Measurements from ENCODE around the gene NUPR1. TPM values are rescaled to one million over a fixed set of nuclear protein-coding genes. Genes with fewer than 3 reads are reported as not detected.

Gene NUPR1
- total and polyA plus RNA-seq, 2 of the 13 experiments (the other 11 are each of a cell fraction or from before 2014, with no cell fraction given), result 18.0 to 25.6 TPM

- no peak for TF ChIP-seq GRHL1 (CRISPR knock-in tag; conservative IDR thresholded peaks at IDR 0.05)
- TF ChIP-seq SALL1 (CRISPR knock-in tag; IDR thresholded peaks at IDR 0.05), result peak; percentile 73
- no peak for TF ChIP-seq SNAPC5 (CRISPR knock-in tag; IDR thresholded peaks at IDR 0.05; ENCODE audit: borderline replicate concordance)
- TF ChIP-seq EHMT2 (IDR thresholded peaks at IDR 0.05; ENCODE audit: borderline replicate concordance, low read depth, low read length), result no peak
- no peak for TF ChIP-seq KDM4B (CRISPR knock-in tag; IDR thresholded peaks at IDR 0.05)
- no peak for TF ChIP-seq RBM39 (IDR thresholded peaks at IDR 0.05; ENCODE audit: low read depth, low read length, poor library complexity, severe bottlenecking)
- TF ChIP-seq NFKB2 (CRISPR knock-in tag; IDR thresholded peaks at IDR 0.05; ENCODE audit: borderline replicate concordance), result peak; percentile 59; the same call in 1 of the 2 replicates
- no peak for TF ChIP-seq ZNF451 (CRISPR knock-in tag; IDR thresholded peaks at IDR 0.05)
- TF ChIP-seq TBX3 (IDR thresholded peaks at IDR 0.05; ENCODE audit: borderline replicate concordance), result no peak
- TF ChIP-seq NFYB (CRISPR knock-in tag; IDR thresholded peaks at IDR 0.05), result no peak
- TF ChIP-seq ZMYM4 (CRISPR knock-in tag; IDR thresholded peaks at IDR 0.05), result peak; percentile 55
- no peak for TF ChIP-seq ZUFSP (CRISPR knock-in tag; IDR thresholded peaks at IDR 0.05; ENCODE audit: borderline replicate concordance)
- TF ChIP-seq SIN3B (IDR thresholded peaks at IDR 0.05; ENCODE audit: low read length), result no peak
- TF ChIP-seq ZFP36 (IDR thresholded peaks at IDR 0.05; ENCODE audit: borderline replicate concordance, low read depth, low read length, partially characterized antibody), result no peak
- no peak for TF ChIP-seq ZNF570 (CRISPR knock-in tag; IDR thresholded peaks at IDR 0.05; ENCODE audit: borderline replicate concordance)
- TF ChIP-seq ZNF382 (CRISPR knock-in tag; IDR thresholded peaks at IDR 0.05; ENCODE audit: borderline replicate concordance), result no peak
- 0 out of 2 replicates have a peak, but pooled peaks have one; percentile 72 for TF ChIP-seq ZNF503 (CRISPR knock-in tag; IDR thresholded peaks at IDR 0.05)
- TF ChIP-seq ZNF740 (CRISPR knock-in tag; IDR thresholded peaks at IDR 0.05), result 0 out of 2 replicates have a peak, but pooled peaks have one; percentile 62
- TF ChIP-seq ZSCAN22 (CRISPR knock-in tag; IDR thresholded peaks at IDR 0.05), result no peak
- no peak for TF ChIP-seq ZBTB20 (CRISPR knock-in tag; IDR thresholded peaks at IDR 0.05; ENCODE audit: borderline replicate concordance, low read depth)
- TF ChIP-seq ZNF552 (CRISPR knock-in tag; IDR thresholded peaks at IDR 0.05; ENCODE audit: borderline replicate concordance), result no peak
- no peak for TF ChIP-seq FOXA1 (IDR thresholded peaks at IDR 0.05)
- no peak for TF ChIP-seq FOXA1 (CRISPR knock-in tag; IDR thresholded peaks at IDR 0.05)
- no peak for TF ChIP-seq ZNF564 (CRISPR knock-in tag; IDR thresholded peaks at IDR 0.05)
- TF ChIP-seq EZH2 (conservative IDR thresholded peaks at IDR 0.05; ENCODE audit: low read depth, low read length), result no peak
- no peak for TF ChIP-seq PAF1 (CRISPR knock-in tag; IDR thresholded peaks at IDR 0.05)
Observed at GRCh38 chr16:28505489-28506137, 33.2 kb downstream of the NUPR1 start (continued).
